Measurements from ENCODE around the gene ZNF526. TPM values are rescaled to one million over a fixed set of nuclear protein-coding genes. Genes with fewer than 3 reads are reported as not detected.

The ZNF526 gene
- polyA plus RNA-seq, 1 experiment, result 4.6 TPM

- H3K27me3 ChIP-seq (ENCODE audit: control insufficient read depth, insufficient read depth, low read length), result no peaks in the 10 kb centered on the region
- no peak for TF ChIP-seq CTCF (IDR thresholded peaks at IDR 0.05; ENCODE audit: low read depth, low read length)
- H3K4me3 ChIP-seq (ENCODE audit: low read depth, low read length), result no peak overlapping the region
- H3K27ac ChIP-seq (ENCODE audit: low read depth, low read length), result no peak overlapping the region
- no peaks in the 10 kb centered on the region for H3K9me3 ChIP-seq (ENCODE audit: control insufficient read depth, insufficient read depth, low read length)
- CTCF ChIA-PET, result no interaction called here
- POLR2A ChIA-PET, result interaction anchor here (0.6 to 0.7 kb wide), 2 partner anchors 10 to 70 kb away, joined by 3 to 4 read pairs; no protein-coding TSS in a partner anchor
- DNase-seq (ENCODE audit: low read depth, low spot score), result no peak
Observed at GRCh38 chr19:42235181-42235580, 15.1 kb downstream of the ZNF526 start.

- Histone ChIP-seq H3K27ac (ENCODE audit: low read depth, low read length) (no peak overlapping the region), H3K27me3 (ENCODE audit: control insufficient read depth, insufficient read depth, low read length) (no peaks in the 10 kb centered on the region), H3K4me3 (ENCODE audit: low read depth, low read length) (no peak overlapping the region), H3K9me3 (ENCODE audit: control insufficient read depth, insufficient read depth, low read length) (no peaks in the 10 kb centered on the region)
- CTCF ChIA-PET, result interaction anchor here (1.0 to 1.1 kb wide), 2 partner anchors 131 to 132 kb away, joined by 3 read pairs; no protein-coding TSS in a partner anchor
- no peak for DNase-seq (ENCODE audit: low read depth, low spot score)
- TF ChIP-seq CTCF (IDR thresholded peaks at IDR 0.05; ENCODE audit: low read depth, low read length), result no peak
- POLR2A ChIA-PET, result interaction anchor here (0.5 kb wide), 2 partner anchors 29 to 130 kb away, joined by 4 read pairs; no protein-coding TSS in a partner anchor
Observed at GRCh38 chr19:42239544-42240220, 19.6 kb downstream of the ZNF526 start.

- ChIA-PET POLR2A (interaction anchor here (1.1 kb wide), 1 partner anchor 8 kb away, joined by 3 read pairs; no protein-coding TSS in a partner anchor), CTCF (interaction anchor here (0.5 to 8.4 kb wide), 5 partner anchors 37 to 133 kb away, joined by 3 to 118 read pairs (median 6); partner anchors contain the start of gene POU2F2)
- H3K9me3 ChIP-seq (ENCODE audit: control insufficient read depth, insufficient read depth, low read length), result no peaks in the 10 kb centered on the region
- H3K27me3 ChIP-seq (ENCODE audit: control insufficient read depth, insufficient read depth, low read length), result no peaks in the 10 kb centered on the region
- H3K4me3 ChIP-seq (ENCODE audit: low read depth, low read length), result peak overlapping the region; percentile 89
- no peak overlapping the region for H3K27ac ChIP-seq (ENCODE audit: low read depth, low read length)
- no peak for DNase-seq (ENCODE audit: low read depth, low spot score)
- no peak for TF ChIP-seq CTCF (IDR thresholded peaks at IDR 0.05; ENCODE audit: low read depth, low read length)
Observed at GRCh38 chr19:42241279-42241678, 21.2 kb downstream of the ZNF526 start.

- no peak for TF ChIP-seq CTCF (IDR thresholded peaks at IDR 0.05; ENCODE audit: low read depth, low read length)
- DNase-seq (ENCODE audit: low read depth, low spot score), result no peak
- CTCF ChIA-PET, result interaction anchor here (1.7 to 8.4 kb wide), 3 partner anchors 36 to 134 kb away, joined by 5 to 118 read pairs (median 8); partner anchors contain the start of gene POU2F2
- Histone ChIP-seq H3K27me3 (ENCODE audit: control insufficient read depth, insufficient read depth, low read length) (no peaks in the 10 kb centered on the region), H3K9me3 (ENCODE audit: control insufficient read depth, insufficient read depth, low read length) (no peaks in the 10 kb centered on the region), H3K27ac (ENCODE audit: low read depth, low read length) (no peak overlapping the region), H3K4me3 (ENCODE audit: low read depth, low read length) (peak overlapping the region; percentile 89)
- POLR2A ChIA-PET, result interaction anchor here (1.1 to 1.7 kb wide), 3 partner anchors 8 to 38 kb away, joined by 3 to 7 read pairs (median 3); no protein-coding TSS in a partner anchor
Observed at GRCh38 chr19:42242069-42242511, 22.0 kb downstream of the ZNF526 start.
